ENCODE results near the gene KIFBP.

DNA sequence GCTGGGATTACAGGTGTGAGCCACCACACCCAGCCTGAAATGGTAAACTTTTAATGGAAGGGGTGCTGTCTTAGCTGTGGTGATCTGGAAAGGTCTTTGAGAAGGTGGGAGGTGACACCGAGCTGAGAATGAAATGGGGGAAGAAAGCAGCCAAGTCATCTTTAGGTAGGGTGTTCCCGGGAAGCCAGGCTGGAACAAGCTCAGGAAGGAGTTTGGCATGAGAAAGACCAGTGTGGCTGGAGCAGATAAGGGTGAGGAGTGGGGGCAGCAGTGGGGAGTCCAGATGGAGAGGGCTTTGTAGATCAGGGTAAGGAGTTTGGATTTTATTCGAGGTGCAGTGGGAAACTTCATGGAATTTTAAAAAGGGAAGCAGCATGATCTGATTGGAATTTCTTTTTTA, 30.0 kb downstream of the KIFBP start:
- no peak for TF ChIP-seq POLR2A (IDR thresholded peaks at IDR 0.05)
- TF ChIP-seq, protein P1, sequence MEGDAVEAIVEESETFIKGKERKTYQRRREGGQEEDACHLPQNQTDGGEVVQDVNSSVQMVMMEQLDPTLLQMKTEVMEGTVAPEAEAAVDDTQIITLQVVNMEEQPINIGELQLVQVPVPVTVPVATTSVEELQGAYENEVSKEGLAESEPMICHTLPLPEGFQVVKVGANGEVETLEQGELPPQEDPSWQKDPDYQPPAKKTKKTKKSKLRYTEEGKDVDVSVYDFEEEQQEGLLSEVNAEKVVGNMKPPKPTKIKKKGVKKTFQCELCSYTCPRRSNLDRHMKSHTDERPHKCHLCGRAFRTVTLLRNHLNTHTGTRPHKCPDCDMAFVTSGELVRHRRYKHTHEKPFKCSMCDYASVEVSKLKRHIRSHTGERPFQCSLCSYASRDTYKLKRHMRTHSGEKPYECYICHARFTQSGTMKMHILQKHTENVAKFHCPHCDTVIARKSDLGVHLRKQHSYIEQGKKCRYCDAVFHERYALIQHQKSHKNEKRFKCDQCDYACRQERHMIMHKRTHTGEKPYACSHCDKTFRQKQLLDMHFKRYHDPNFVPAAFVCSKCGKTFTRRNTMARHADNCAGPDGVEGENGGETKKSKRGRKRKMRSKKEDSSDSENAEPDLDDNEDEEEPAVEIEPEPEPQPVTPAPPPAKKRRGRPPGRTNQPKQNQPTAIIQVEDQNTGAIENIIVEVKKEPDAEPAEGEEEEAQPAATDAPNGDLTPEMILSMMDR (IDR thresholded peaks at IDR 0.05), result no peak

All from lower leg skin (tissue), 3 donors.